ENCODE measurements around the gene SBF2. TPM values are rescaled to one million over a fixed set of nuclear protein-coding genes. Genes with fewer than 3 reads are reported as not detected.
"Not testable (repeated sequence)": the region's sequence is repeated elsewhere in the genome, so short reads cannot be mapped to it uniquely, and the experiment has no call there.

The SBF2 gene
- polyA plus RNA-seq, 1 donor (not counting 4 experiments of a cell fraction or from before 2014, with no cell fraction given), result 24.5 TPM

DNA sequence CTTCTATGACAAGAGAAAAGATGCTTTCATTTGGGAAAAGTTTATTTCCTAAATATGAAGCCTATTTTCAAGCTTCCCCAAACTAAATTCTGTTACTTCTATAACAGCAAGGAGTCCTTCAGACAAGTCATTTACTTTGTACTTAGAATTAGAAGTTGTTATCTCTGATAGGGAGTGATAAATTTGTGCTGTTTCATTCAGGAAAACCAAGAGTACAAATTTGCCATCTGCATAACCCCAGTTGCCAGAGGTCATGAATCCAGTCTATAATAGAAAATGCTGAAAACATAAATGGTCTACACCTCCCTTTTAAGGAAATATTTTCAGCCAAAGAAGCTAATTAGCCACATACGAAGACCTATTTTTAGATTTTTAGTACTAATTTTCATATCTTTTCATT lies 61.3 kb downstream of the SBF2 start:
- Histone ChIP-seq H3K9me1 (ENCODE audit: control insufficient read depth, extremely low read depth, insufficient read depth, low read length) (no peaks in the 10 kb centered on the region), H3K27ac (ENCODE audit: control insufficient read depth, insufficient read depth, low read length) (no peak overlapping the region), H3K27me3 (ENCODE audit: control insufficient read depth, extremely low read depth, insufficient read depth, low read length) (no peaks in the 10 kb centered on the region), H3K9me3 (ENCODE audit: control insufficient read depth, low read depth, low read length) (peaks cover 3% of the 10 kb centered on the region), H3K9ac (ENCODE audit: control insufficient read depth, extremely low read depth, insufficient read depth, low read length) (no peak overlapping the region), H3K79me2 (ENCODE audit: control insufficient read depth, insufficient read depth, low read length) (peaks cover 18% of the 10 kb centered on the region), H3K4me1 (ENCODE audit: control insufficient read depth, extremely low read depth, insufficient read depth, low read length) (peaks cover 11% of the 10 kb centered on the region), H3K36me3 (ENCODE audit: control insufficient read depth in 2 of 2, extremely low read depth in 1 of 2, insufficient read depth in 2 of 2, low read length in 2 of 2) (no peaks in the 10 kb centered on the region), H2AFZ (ENCODE audit: control insufficient read depth, low read length) (no peak overlapping the region), H4K20me1 (ENCODE audit: control insufficient read depth, extremely low read depth, insufficient read depth, low read length) (no peaks in the 10 kb centered on the region), H3K4me2 (ENCODE audit: control insufficient read depth, extremely low read depth, insufficient read depth, low read depth, low read length) (no peak overlapping the region), H3K4me3 (ENCODE audit: control insufficient read depth in 2 of 3, extremely low read depth in 1 of 3, insufficient read depth in 2 of 3, low read depth in 1 of 3, low read length in 3 of 3) (no peak overlapping the region)
- dilution Hi-C loops (cut with MboI; ENCODE audit: extremely low pct_ligation_motif_present, low sequenced_read_pairs), result no loop called here
- no peak for TF ChIP-seq CTCF (optimal IDR thresholded peaks at IDR 0.05 in 1 of 3, IDR thresholded peaks at IDR 0.05 in 1 of 3, conservative IDR thresholded peaks at IDR 0.05 in 1 of 3; ENCODE audit: extremely low read depth in 1 of 3, insufficient read depth in 2 of 3, low read length in 3 of 3)
- TF ChIP-seq EZH2 (IDR thresholded peaks at IDR 0.05; ENCODE audit: low read length), result no peak
- FAIRE-seq (no peak), DNase-seq (ENCODE audit: low read depth, low spot score) (no peak)

GRCh38 chr11:10231803-10232202 lies 62.2 kb downstream of the SBF2 start:
- H2AFZ ChIP-seq (ENCODE audit: control insufficient read depth, low read length); FAIRE-seq; H3K36me3 ChIP-seq (ENCODE audit: control insufficient read depth in 2 of 2, extremely low read depth in 1 of 2, insufficient read depth in 2 of 2, low read length in 2 of 2); DNase-seq (ENCODE audit: low read depth, low spot score); H3K27ac ChIP-seq (ENCODE audit: control insufficient read depth, insufficient read depth, low read length); H3K9me1 ChIP-seq (ENCODE audit: control insufficient read depth, extremely low read depth, insufficient read depth, low read length); H3K4me2 ChIP-seq (ENCODE audit: control insufficient read depth, extremely low read depth, insufficient read depth, low read depth, low read length); H3K27me3 ChIP-seq (ENCODE audit: control insufficient read depth, extremely low read depth, insufficient read depth, low read length); dilution Hi-C loops (cut with MboI; ENCODE audit: extremely low pct_ligation_motif_present, low sequenced_read_pairs); H4K20me1 ChIP-seq (ENCODE audit: control insufficient read depth, extremely low read depth, insufficient read depth, low read length); H3K9me3 ChIP-seq (ENCODE audit: control insufficient read depth, low read depth, low read length); H3K4me3 ChIP-seq (ENCODE audit: control insufficient read depth in 2 of 3, extremely low read depth in 1 of 3, insufficient read depth in 2 of 3, low read depth in 1 of 3, low read length in 3 of 3); H3K9ac ChIP-seq (ENCODE audit: control insufficient read depth, extremely low read depth, insufficient read depth, low read length): not testable (repeated sequence)
- H3K4me1 ChIP-seq (ENCODE audit: control insufficient read depth, extremely low read depth, insufficient read depth, low read length), result peaks cover 11% of the 10 kb centered on the region
- peaks cover 12% of the 10 kb centered on the region for H3K79me2 ChIP-seq (ENCODE audit: control insufficient read depth, insufficient read depth, low read length)

GRCh38 chr11:10225553-10225952 lies 68.5 kb downstream of the SBF2 start:
- Histone ChIP-seq H2AFZ (ENCODE audit: control insufficient read depth, low read length) (no peak overlapping the region), H3K9me3 (ENCODE audit: control insufficient read depth, low read depth, low read length) (no peaks in the 10 kb centered on the region), H3K9me1 (ENCODE audit: control insufficient read depth, extremely low read depth, insufficient read depth, low read length) (no peaks in the 10 kb centered on the region), H3K27me3 (ENCODE audit: control insufficient read depth, extremely low read depth, insufficient read depth, low read length) (no peaks in the 10 kb centered on the region), H3K4me1 (ENCODE audit: control insufficient read depth, extremely low read depth, insufficient read depth, low read length) (no peaks in the 10 kb centered on the region), H3K4me2 (ENCODE audit: control insufficient read depth, extremely low read depth, insufficient read depth, low read depth, low read length) (no peak overlapping the region), H3K36me3 (ENCODE audit: control insufficient read depth in 2 of 2, extremely low read depth in 1 of 2, insufficient read depth in 2 of 2, low read length in 2 of 2) (no peaks in the 10 kb centered on the region), H3K9ac (ENCODE audit: control insufficient read depth, extremely low read depth, insufficient read depth, low read length) (no peak overlapping the region), H3K27ac (ENCODE audit: control insufficient read depth, insufficient read depth, low read length) (no peak overlapping the region), H4K20me1 (ENCODE audit: control insufficient read depth, extremely low read depth, insufficient read depth, low read length) (no peaks in the 10 kb centered on the region), H3K4me3 (ENCODE audit: control insufficient read depth in 2 of 3, extremely low read depth in 1 of 3, insufficient read depth in 2 of 3, low read depth in 1 of 3, low read length in 3 of 3) (no peak overlapping the region), H3K79me2 (ENCODE audit: control insufficient read depth, insufficient read depth, low read length) (peaks cover 13% of the 10 kb centered on the region)
- TF ChIP-seq EZH2 (IDR thresholded peaks at IDR 0.05; ENCODE audit: low read length) (no peak), CTCF (optimal IDR thresholded peaks at IDR 0.05 in 1 of 3, IDR thresholded peaks at IDR 0.05 in 1 of 3, conservative IDR thresholded peaks at IDR 0.05 in 1 of 3; ENCODE audit: extremely low read depth in 1 of 3, insufficient read depth in 2 of 3, low read length in 3 of 3) (no peak)
- DNase-seq (ENCODE audit: low read depth, low spot score) (no peak), FAIRE-seq (no peak)
- dilution Hi-C loops (cut with MboI; ENCODE audit: extremely low pct_ligation_motif_present, low sequenced_read_pairs), result no loop called here

Data from keratinocyte (primary cell).